NCI-H146 treated with DMSO at 0.1 percent for 48 hours (cell line): Measurements from ENCODE around the gene ANXA1.

ENCODE experiments used
- DNase-seq: peaks from one replicate; lab custom pipeline; 2025; ENCODE audit not compliant: unreplicated experiment; lab: John Stamatoyannopoulos, UW

Gene ANXA1

DNA sequence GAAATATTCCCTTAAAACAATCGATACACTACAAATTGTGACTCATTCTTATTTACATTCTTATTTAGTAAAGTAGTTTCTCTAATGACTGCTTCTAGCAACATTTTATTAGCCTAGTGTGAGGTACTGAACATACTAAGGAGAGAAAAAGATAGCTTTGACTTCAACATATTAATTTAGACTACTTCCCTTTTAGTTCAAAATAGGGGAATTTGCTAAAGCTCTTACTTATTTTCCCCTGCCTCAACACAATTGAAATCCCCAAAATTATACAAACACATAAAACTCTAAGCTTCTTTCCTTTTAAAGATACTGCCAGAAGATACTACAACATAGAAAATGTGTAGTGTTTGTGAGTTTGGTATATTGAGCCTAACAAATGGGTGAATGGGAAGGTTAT, 55.2 kb downstream of the ANXA1 start:
- no peak for DNase-seq

DNA sequence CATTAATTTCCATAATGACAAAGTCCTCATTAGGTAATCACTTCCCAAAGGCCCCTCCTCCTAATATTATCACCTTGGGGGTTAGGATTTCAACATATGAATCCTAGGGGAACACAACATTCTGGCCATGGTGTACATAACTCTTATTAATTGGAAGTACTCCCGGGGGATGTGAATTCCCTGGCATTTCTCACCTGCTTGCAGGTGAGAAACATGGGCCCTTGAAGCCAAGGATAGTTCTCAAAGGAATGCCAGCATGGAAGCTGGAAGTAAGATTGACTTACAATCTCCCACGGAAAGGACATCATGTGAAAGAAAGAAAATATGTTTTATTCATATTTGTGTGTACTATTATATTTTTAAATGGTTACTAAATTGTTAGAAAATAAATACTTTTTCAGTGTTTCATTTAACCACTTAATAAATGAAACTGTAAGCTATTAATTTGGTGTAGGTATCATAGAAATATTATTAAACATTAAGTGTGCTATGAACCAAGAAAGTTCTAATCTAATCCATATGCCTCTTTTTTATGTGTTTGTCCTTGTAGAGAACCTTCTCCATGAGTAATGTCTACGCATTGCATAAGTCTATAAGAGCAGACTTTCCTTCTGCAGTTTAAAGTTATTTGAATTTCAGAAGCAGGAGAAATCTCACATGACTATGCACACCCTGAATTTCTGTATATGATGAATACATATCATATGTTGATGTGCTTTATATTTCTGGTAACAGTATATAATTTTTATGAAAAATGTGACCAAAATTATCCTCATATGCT, 59.4 kb downstream of the ANXA1 start:
- DNase-seq = no peak

DNA sequence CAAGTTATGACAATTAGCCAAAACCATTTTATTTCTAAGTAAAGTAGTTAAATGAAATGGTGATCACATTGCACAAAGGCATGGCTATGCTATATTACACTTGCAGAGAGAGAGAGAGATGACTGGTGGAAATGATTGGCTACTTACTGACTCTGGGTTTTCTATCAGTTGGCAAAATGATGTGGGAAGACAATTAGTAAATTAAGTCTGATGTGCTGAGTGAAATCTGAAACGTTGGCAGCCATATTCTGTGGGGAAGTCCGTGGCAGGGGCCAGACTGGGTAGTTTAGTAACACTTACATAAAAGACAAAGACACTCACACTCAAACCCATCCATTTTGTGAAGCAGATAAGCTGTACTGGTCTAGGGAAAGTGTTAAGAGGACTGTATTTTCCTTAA, 61.6 kb downstream of the ANXA1 start:
- no peak for DNase-seq

DNA sequence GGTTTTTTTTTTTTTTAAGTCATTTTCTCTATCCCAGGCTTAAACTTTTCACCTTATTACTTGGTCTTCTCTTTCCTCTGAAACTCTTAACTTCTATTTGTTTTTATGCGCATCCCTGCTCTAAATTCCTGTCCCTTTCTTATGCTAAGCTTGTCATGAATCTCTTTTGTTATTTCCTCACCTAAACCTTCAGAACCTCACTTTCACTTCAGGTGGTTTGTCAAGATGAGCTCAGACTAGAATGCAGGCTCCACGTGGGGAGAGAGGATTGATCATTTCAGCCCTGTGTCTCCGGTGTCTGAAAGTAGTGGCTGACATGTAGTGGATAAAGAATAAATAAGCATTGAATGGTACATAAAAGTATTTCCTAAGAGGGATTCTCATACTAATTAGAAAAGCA, 63.6 kb downstream of the ANXA1 start:
- no peak for DNase-seq

DNA sequence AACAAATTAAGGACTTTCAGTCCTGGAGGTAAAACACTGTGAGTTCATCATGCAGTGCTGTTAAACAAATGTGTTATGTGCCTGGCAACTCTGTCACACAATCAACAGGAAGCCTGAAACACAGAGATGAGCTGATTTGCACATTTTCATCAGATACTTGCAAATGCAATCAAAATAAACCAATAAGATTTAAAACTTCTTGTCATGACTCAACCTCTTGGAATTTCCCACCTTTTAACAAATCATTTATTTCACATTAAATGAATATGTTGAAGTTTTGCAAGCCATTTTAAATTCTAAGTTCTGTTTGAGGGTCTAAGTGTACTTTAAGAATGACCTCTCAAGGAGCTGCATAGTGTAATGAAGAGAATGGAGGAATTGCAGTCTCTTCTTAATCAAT, 64.4 kb downstream of the ANXA1 start:
- no peak for DNase-seq
